ENCODE data around the gene LETMD1.

GRCh38 chr12:51082561-51083125 lies 34.5 kb downstream of the LETMD1 start:
- TF ChIP-seq, protein P1, sequence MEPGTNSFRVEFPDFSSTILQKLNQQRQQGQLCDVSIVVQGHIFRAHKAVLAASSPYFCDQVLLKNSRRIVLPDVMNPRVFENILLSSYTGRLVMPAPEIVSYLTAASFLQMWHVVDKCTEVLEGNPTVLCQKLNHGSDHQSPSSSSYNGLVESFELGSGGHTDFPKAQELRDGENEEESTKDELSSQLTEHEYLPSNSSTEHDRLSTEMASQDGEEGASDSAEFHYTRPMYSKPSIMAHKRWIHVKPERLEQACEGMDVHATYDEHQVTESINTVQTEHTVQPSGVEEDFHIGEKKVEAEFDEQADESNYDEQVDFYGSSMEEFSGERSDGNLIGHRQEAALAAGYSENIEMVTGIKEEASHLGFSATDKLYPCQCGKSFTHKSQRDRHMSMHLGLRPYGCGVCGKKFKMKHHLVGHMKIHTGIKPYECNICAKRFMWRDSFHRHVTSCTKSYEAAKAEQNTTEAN (CRISPR knock-in tag; IDR thresholded peaks at IDR 0.05), result no peak
- TF ChIP-seq, protein P2, sequence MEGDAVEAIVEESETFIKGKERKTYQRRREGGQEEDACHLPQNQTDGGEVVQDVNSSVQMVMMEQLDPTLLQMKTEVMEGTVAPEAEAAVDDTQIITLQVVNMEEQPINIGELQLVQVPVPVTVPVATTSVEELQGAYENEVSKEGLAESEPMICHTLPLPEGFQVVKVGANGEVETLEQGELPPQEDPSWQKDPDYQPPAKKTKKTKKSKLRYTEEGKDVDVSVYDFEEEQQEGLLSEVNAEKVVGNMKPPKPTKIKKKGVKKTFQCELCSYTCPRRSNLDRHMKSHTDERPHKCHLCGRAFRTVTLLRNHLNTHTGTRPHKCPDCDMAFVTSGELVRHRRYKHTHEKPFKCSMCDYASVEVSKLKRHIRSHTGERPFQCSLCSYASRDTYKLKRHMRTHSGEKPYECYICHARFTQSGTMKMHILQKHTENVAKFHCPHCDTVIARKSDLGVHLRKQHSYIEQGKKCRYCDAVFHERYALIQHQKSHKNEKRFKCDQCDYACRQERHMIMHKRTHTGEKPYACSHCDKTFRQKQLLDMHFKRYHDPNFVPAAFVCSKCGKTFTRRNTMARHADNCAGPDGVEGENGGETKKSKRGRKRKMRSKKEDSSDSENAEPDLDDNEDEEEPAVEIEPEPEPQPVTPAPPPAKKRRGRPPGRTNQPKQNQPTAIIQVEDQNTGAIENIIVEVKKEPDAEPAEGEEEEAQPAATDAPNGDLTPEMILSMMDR (IDR thresholded peaks at IDR 0.05 in 2 of 3, conservative IDR thresholded peaks at IDR 0.05 in 1 of 3; ENCODE audit: insufficient read depth in 2 of 3, low read depth in 1 of 3, low read length in 3 of 3), result no peak
- TF ChIP-seq ZNF280A (IDR thresholded peaks at IDR 0.05; ENCODE audit: low read depth, partially characterized antibody) (no peak), SIRT6 (IDR thresholded peaks at IDR 0.05; ENCODE audit: low read depth, low read length) (no peak), ZNF232 (CRISPR knock-in tag; IDR thresholded peaks at IDR 0.05) (no peak), POLR2A (conservative IDR thresholded peaks at IDR 0.05) (no peak), TAF1 (IDR thresholded peaks at IDR 0.05; ENCODE audit: control insufficient read depth, extremely low read depth, insufficient read depth, low read length, severe bottlenecking) (no peak), ZNF76 (CRISPR knock-in tag; IDR thresholded peaks at IDR 0.05; ENCODE audit: borderline replicate concordance) (no peak), ZBTB11 (CRISPR knock-in tag; IDR thresholded peaks at IDR 0.05) (no peak), FOXA1 (IDR thresholded peaks at IDR 0.05; ENCODE audit: borderline replicate concordance) (no peak)

Measured in K562 (cell line).